ENCODE measurements around the gene PCDHGC4. TPM values are rescaled to one million over a fixed set of nuclear protein-coding genes. Genes with fewer than 3 reads are reported as not detected.

Gene PCDHGC4
- total and polyA plus RNA-seq, 2 donors (not counting 3 experiments of a cell fraction or from before 2014, with no cell fraction given), result 0.25 to 2.1 TPM

GRCh38 chr5:141534492-141535213 lies 49.8 kb downstream of the PCDHGC4 start:
- no peak for DNase-seq (ENCODE audit: low read depth, low spot score)
- Histone ChIP-seq H2AFZ (ENCODE audit: low read depth, low read length) (no peak overlapping the region), H4K20me1 (replicated peaks; ENCODE audit: control insufficient read depth, extremely low read depth, insufficient read depth, low read length) (no peaks in the 10 kb centered on the region), H3K27ac (ENCODE audit: insufficient read depth, low read depth, low read length) (no peak overlapping the region), H3K79me2 (ENCODE audit: control insufficient read depth, insufficient read depth, low read length) (no peaks in the 10 kb centered on the region), H3K9me3 (replicated peaks; ENCODE audit: control insufficient read depth, insufficient read depth, low read length) (no peaks in the 10 kb centered on the region), H3K4me1 (ENCODE audit: control insufficient read depth, extremely low read depth, insufficient read depth, low read length) (peaks cover 5% of the 10 kb centered on the region), H3K4me3 (replicated peaks in 1 of 3; ENCODE audit: insufficient read depth in 1 of 3, low read depth in 1 of 3, low read length in 3 of 3) (no peak overlapping the region), H3K36me3 (ENCODE audit: control insufficient read depth in 2 of 2, extremely low read depth in 1 of 2, insufficient read depth in 2 of 2, low read length in 2 of 2) (no peaks in the 10 kb centered on the region), H3K9ac (replicated peaks; ENCODE audit: extremely low read depth, insufficient read depth, low read length) (no peak overlapping the region), H3K4me2 (ENCODE audit: insufficient read depth, low read length) (no peak overlapping the region), H3K9me1 (replicated peaks; ENCODE audit: control insufficient read depth, extremely low read depth, insufficient read depth, low read length) (no peaks in the 10 kb centered on the region), H3K27me3 (ENCODE audit: control insufficient read depth in 2 of 2, insufficient read depth in 2 of 2, low read length in 2 of 2) (no peaks in the 10 kb centered on the region)
- dilution Hi-C loops (cut with MboI; ENCODE audit: extremely low pct_ligation_motif_present, low sequenced_read_pairs), result no loop called here
- POLR2A ChIA-PET, result no interaction called here
- intact Hi-C loops (cut with micrococcal nuclease), result no loop called here
- BruUV-seq (replicated peaks), result no TSS peak
- peak; percentile 24 for FAIRE-seq
- TF ChIP-seq JUN (IDR thresholded peaks at IDR 0.05; ENCODE audit: borderline replicate concordance, insufficient read depth, insufficient read length, low read depth), result no peak
- TF ChIP-seq FOS (IDR thresholded peaks at IDR 0.05; ENCODE audit: borderline replicate concordance, insufficient read depth, low read length), result no peak
- no peak for TF ChIP-seq POLR2A (IDR thresholded peaks at IDR 0.05; ENCODE audit: low read depth, low read length)
- TF ChIP-seq GATA2 (IDR thresholded peaks at IDR 0.05; ENCODE audit: insufficient read depth, insufficient read length, low read depth, low read length), result no peak
- no peak for TF ChIP-seq EZH2 (IDR thresholded peaks at IDR 0.05; ENCODE audit: borderline replicate concordance, low read depth, low read length, severe bottlenecking)
- TF ChIP-seq CTCF (IDR thresholded peaks at IDR 0.05; ENCODE audit: extremely low read depth in 1 of 2, insufficient read depth in 1 of 2, low read depth in 1 of 2, low read length in 2 of 2), result no peak
- TF ChIP-seq MYC (IDR thresholded peaks at IDR 0.05; ENCODE audit: low read depth, low read length), result no peak
- no peak for TF ChIP-seq POLR2AphosphoS5 (IDR thresholded peaks at IDR 0.05; ENCODE audit: insufficient read depth, low read depth, low read length)
- no peak for TF ChIP-seq MAX (IDR thresholded peaks at IDR 0.05; ENCODE audit: insufficient read depth, insufficient read length)
- CTCF ChIA-PET, result interaction anchor here (0.8 to 3.4 kb wide), 6 partner anchors 10 to 122 kb away, joined by 3 to 17 read pairs (median 7); partner anchors contain the start of genes PCDHGA10, PCDHGA11 and PCDHGA12

Other genes starting within 250 kb of the PCDHGC4 start
- gene PCDHB15, start 239.6 kb upstream of the PCDHGC4 start, total RNA-seq, result 0.55 and 0.69 TPM in 2 replicates
- 0.51 and 0.55 TPM in 2 replicates for gene PCDHB15, start 239.6 kb upstream of the PCDHGC4 start, polyA plus RNA-seq
- gene SLC25A2, start 181.0 kb upstream of the PCDHGC4 start, total RNA-seq, result 0.39 and 0.46 TPM in 2 replicates
- gene SLC25A2, start 181.0 kb upstream of the PCDHGC4 start, polyA plus RNA-seq, result not detected in 2 replicates
- gene TAF7, start 164.2 kb upstream of the PCDHGC4 start, total RNA-seq, result 55.0 and 62.0 TPM in 2 replicates
- gene TAF7, start 164.2 kb upstream of the PCDHGC4 start, polyA plus RNA-seq, result 14.2 and 21.8 TPM in 2 replicates
- 0.22 and 0.30 TPM in 2 replicates for gene PCDHGA1, start 154.5 kb upstream of the PCDHGC4 start, total RNA-seq
- 0.44 and 0.45 TPM in 2 replicates for gene PCDHGA1, start 154.5 kb upstream of the PCDHGC4 start, polyA plus RNA-seq
- gene PCDHGA2, start 146.3 kb upstream of the PCDHGC4 start, total RNA-seq, result 0.58 and 1.2 TPM in 2 replicates
- gene PCDHGA2, start 146.3 kb upstream of the PCDHGC4 start, polyA plus RNA-seq, result 1.9 and 2.0 TPM in 2 replicates
- gene PCDHGA3, start 141.2 kb upstream of the PCDHGC4 start, total RNA-seq, result 1.1 and 1.2 TPM in 2 replicates
- gene PCDHGA3, start 141.2 kb upstream of the PCDHGC4 start, polyA plus RNA-seq, result 0.88 and 1.2 TPM in 2 replicates
- 0.58 and 0.62 TPM in 2 replicates for gene PCDHGB1, start 134.9 kb upstream of the PCDHGC4 start, total RNA-seq
- gene PCDHGB1, start 134.9 kb upstream of the PCDHGC4 start, polyA plus RNA-seq, result 0.39 and 0.48 TPM in 2 replicates
- 3.0 TPM in 2 replicates for gene PCDHGA4, start 130.0 kb upstream of the PCDHGC4 start, total RNA-seq
- gene PCDHGA4, start 130.0 kb upstream of the PCDHGC4 start, polyA plus RNA-seq, result 2.4 and 2.6 TPM in 2 replicates
- 1.9 and 2.9 TPM in 2 replicates for gene PCDHGB2, start 125.0 kb upstream of the PCDHGC4 start, total RNA-seq
- gene PCDHGB2, start 125.0 kb upstream of the PCDHGC4 start, polyA plus RNA-seq, result 1.1 TPM in 2 replicates
- 0.78 and 0.93 TPM in 2 replicates for gene PCDHGA5, start 120.9 kb upstream of the PCDHGC4 start, total RNA-seq
- 0.36 and 0.51 TPM in 2 replicates for gene PCDHGA5, start 120.9 kb upstream of the PCDHGC4 start, polyA plus RNA-seq
- 1.7 and 2.0 TPM in 2 replicates for gene PCDHGB3, start 114.8 kb upstream of the PCDHGC4 start, total RNA-seq
- gene PCDHGB3, start 114.8 kb upstream of the PCDHGC4 start, polyA plus RNA-seq, result 1.4 and 1.8 TPM in 2 replicates
- 2.7 and 2.9 TPM in 2 replicates for gene PCDHGA6, start 111.1 kb upstream of the PCDHGC4 start, total RNA-seq
- 2.6 and 2.7 TPM in 2 replicates for gene PCDHGA6, start 111.1 kb upstream of the PCDHGC4 start, polyA plus RNA-seq
- 1.5 and 1.8 TPM in 2 replicates for gene PCDHGA7, start 102.3 kb upstream of the PCDHGC4 start, total RNA-seq
- gene PCDHGA7, start 102.3 kb upstream of the PCDHGC4 start, polyA plus RNA-seq, result 0.68 and 0.84 TPM in 2 replicates
- 4.4 and 6.5 TPM in 2 replicates for gene PCDHGB4, start 97.3 kb upstream of the PCDHGC4 start, total RNA-seq
- 6.9 and 8.1 TPM in 2 replicates for gene PCDHGB4, start 97.3 kb upstream of the PCDHGC4 start, polyA plus RNA-seq
- 0.53 and 0.95 TPM in 2 replicates for gene PCDHGA8, start 92.4 kb upstream of the PCDHGC4 start, total RNA-seq
- gene PCDHGA8, start 92.4 kb upstream of the PCDHGC4 start, polyA plus RNA-seq, result 0.43 and 0.44 TPM in 2 replicates
- gene PCDHGB5, start 87.1 kb upstream of the PCDHGC4 start, total RNA-seq, result 11.4 and 14.4 TPM in 2 replicates
- 7.9 and 10.1 TPM in 2 replicates for gene PCDHGB5, start 87.1 kb upstream of the PCDHGC4 start, polyA plus RNA-seq
- 3.5 and 3.9 TPM in 2 replicates for gene PCDHGA9, start 82.3 kb upstream of the PCDHGC4 start, total RNA-seq
- 1.1 and 1.2 TPM in 2 replicates for gene PCDHGA9, start 82.3 kb upstream of the PCDHGC4 start, polyA plus RNA-seq
- gene PCDHGB6, start 77.0 kb upstream of the PCDHGC4 start, total RNA-seq, result 4.8 and 4.9 TPM in 2 replicates
- gene PCDHGB6, start 77.0 kb upstream of the PCDHGC4 start, polyA plus RNA-seq, result 2.2 and 2.3 TPM in 2 replicates
- 4.4 and 5.8 TPM in 2 replicates for gene PCDHGA10, start 72.0 kb upstream of the PCDHGC4 start, total RNA-seq
- gene PCDHGA10, start 72.0 kb upstream of the PCDHGC4 start, polyA plus RNA-seq, result 3.6 and 3.7 TPM in 2 replicates
- 12.6 and 13.0 TPM in 2 replicates for gene PCDHGB7, start 67.4 kb upstream of the PCDHGC4 start, total RNA-seq
- gene PCDHGB7, start 67.4 kb upstream of the PCDHGC4 start, polyA plus RNA-seq, result 6.5 and 6.9 TPM in 2 replicates
- gene PCDHGA11, start 64.0 kb upstream of the PCDHGC4 start, total RNA-seq, result 10.3 and 11.5 TPM in 2 replicates
- 8.0 and 8.1 TPM in 2 replicates for gene PCDHGA11, start 64.0 kb upstream of the PCDHGC4 start, polyA plus RNA-seq
- 7.6 and 9.9 TPM in 2 replicates for gene PCDHGA12, start 54.5 kb upstream of the PCDHGC4 start, total RNA-seq
- gene PCDHGA12, start 54.5 kb upstream of the PCDHGC4 start, polyA plus RNA-seq, result 3.2 and 4.2 TPM in 2 replicates
- gene PCDHGC3, start 9.1 kb upstream of the PCDHGC4 start, total RNA-seq, result 25.4 and 36.1 TPM in 2 replicates
- 9.2 and 14.9 TPM in 2 replicates for gene PCDHGC3, start 9.1 kb upstream of the PCDHGC4 start, polyA plus RNA-seq
- 0.60 and 1.2 TPM in 2 replicates for gene PCDHGC5, start 4.1 kb downstream of the PCDHGC4 start, total RNA-seq
- gene PCDHGC5, start 4.1 kb downstream of the PCDHGC4 start, polyA plus RNA-seq, result 0.21 and 0.48 TPM in 2 replicates
- 103 and 105 TPM in 2 replicates for gene DIAPH1, start 134.0 kb downstream of the PCDHGC4 start, total RNA-seq
- gene DIAPH1, start 134.0 kb downstream of the PCDHGC4 start, polyA plus RNA-seq, result 59.2 and 68.6 TPM in 2 replicates
- gene HDAC3, start 151.8 kb downstream of the PCDHGC4 start, total RNA-seq, result 58.5 and 60.2 TPM in 2 replicates
- gene HDAC3, start 151.8 kb downstream of the PCDHGC4 start, polyA plus RNA-seq, result 74.7 and 75.5 TPM in 2 replicates
- 3.1 and 3.6 TPM in 2 replicates for gene RELL2, start 152.0 kb downstream of the PCDHGC4 start, total RNA-seq
- gene RELL2, start 152.0 kb downstream of the PCDHGC4 start, polyA plus RNA-seq, result 3.4 and 4.8 TPM in 2 replicates
- 37.0 and 37.1 TPM in 2 replicates for gene FCHSD1, start 166.4 kb downstream of the PCDHGC4 start, total RNA-seq
- gene FCHSD1, start 166.4 kb downstream of the PCDHGC4 start, polyA plus RNA-seq, result 34.8 and 35.1 TPM in 2 replicates
- gene ARAP3, start 197.2 kb downstream of the PCDHGC4 start, total RNA-seq, result 136 and 142 TPM in 2 replicates
- gene ARAP3, start 197.2 kb downstream of the PCDHGC4 start, polyA plus RNA-seq, result 60.6 and 62.1 TPM in 2 replicates